ENCODE measurements around the gene LDLRAD2.
A peak's percentile ranks its signal among the peaks of the same experiment; 100 is the strongest.
"Not testable (repeated sequence)": the region's sequence is repeated elsewhere in the genome, so short reads cannot be mapped to it uniquely, and the experiment has no call there.

Gene LDLRAD2, protein sequence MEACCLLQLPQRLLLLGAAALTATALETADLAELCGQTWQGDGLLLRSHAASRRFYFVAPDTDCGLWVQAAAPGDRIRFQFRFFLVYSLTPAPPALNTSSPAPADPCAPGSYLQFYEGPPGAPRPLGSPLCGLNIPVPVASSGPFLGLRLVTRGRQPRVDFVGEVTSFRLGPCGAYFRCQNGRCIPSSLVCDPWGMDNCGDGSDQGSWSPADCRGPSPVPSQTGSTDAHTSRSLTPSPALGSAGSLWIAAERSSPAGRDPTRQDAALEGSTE

DNA sequence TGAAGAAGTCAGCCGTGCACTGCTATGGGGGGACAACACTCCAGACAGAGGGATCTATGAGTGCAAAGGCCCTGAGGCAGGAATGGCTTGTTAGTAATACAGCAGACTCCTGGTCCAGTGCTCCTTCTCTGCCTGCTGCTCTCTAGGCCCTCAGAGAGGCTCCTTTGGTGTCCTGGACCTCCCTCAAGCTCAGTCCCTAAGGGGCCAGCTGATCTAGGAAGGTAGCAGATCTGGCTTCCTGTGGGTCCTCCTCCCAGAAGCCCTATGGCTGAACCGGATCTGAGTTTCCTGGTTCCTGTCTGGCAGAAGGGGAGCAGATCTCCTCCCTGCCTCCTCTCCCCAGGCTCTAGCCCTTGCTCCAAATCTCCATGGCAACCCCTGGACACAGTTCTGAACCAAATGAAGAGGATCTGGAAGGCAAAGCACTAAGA lies at the start of gene LDLRAD2:
Gene LDLRAD2, plus strand, starts transcription at position 391 of the 431 bp plus-strand sequence. CDS start 187 bp downstream, outside the sequence.
- DNase-seq, result no peak

DNA sequence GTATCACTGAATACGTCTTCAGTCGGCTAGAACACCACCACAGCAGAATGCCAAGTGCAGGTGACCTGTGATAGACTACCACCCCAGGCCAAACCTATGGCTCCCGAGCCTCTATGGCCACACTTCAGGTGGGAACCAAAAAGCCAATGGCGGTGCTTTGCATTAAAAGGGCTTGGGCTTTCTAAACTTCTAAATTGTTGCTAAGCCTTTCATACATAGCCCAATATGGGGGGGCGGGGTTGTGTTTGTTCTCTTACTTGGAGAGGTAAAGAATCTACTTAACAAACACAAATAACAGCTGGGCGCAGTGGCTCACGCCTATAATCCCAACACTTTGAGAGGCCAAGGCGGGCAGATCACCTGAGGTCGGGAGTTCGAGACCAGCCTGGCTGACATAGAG lies 48.8 kb upstream of the LDLRAD2 start:
- no peak for DNase-seq

DNA sequence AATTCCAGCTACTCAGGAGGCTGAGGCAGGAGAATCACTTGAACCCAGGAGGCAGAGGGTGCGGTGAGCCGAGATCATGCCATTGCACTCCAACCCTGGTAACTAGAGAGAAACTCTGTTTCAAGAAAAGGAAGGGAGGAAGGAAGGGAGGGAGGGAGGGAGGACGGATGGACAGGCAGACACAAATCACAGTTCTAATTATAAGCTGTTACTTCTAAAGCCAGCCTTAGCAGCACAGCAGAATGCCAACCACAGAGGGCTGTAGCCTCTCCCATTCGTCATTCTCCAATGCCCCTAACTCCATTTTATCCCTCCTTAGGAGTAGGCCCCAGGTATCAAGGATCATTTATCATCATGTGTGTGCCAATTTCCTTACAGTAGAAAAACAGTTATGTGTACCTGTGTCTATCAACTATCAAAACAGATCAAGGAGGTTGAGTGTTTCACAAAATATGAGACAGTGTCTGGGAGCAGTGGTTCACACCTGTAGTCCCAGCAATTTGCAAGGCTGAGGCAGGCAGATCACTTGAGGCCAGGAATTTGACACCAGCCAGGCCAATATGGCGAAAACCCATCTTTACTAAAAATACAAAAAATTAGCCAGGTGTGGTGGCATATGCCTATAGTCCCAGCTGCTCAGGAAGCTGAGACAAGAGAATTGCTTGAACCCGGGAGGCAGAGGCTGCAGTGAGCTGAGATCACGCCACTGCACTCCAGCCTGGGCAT lies 48.2 kb upstream of the LDLRAD2 start:
- DNase-seq, result no peak

DNA sequence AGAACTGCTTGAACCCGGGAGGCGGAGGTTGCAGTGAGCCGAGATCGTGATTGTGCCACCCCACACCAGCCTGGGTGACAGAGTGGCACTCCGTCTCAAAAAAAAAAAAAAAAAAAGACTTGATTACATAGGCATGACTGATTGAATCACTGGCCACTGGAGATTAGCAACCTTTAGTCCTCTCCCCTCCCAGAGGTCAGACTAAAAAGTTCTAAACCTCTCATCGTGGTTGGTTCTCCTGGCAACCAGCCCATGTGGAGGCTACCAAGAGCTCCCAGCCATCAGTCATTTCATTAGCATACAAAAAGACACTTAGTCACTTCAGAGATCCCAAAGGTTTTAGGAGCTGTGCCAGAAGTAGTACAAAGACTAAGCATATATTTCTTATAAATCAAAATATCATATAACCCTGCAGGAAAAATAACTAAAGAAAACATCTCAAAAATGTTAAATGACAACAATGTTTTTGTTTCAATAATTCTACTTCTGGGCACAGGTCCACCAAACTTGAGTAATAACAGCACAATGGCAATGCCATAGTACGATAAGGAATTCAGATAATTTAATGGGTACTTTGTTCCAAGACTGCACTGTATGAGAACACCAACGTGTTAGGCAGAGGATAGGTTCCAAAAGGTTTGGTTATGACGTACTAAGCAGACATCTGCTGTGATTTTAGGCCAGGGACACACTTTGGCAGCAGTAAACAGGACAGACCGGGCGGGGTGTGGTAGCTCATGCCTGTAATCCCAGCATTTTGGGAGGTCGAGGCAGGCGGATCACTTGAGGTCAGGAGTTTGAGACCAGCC lies 47.2 kb upstream of the LDLRAD2 start:
- no peak for DNase-seq

DNA sequence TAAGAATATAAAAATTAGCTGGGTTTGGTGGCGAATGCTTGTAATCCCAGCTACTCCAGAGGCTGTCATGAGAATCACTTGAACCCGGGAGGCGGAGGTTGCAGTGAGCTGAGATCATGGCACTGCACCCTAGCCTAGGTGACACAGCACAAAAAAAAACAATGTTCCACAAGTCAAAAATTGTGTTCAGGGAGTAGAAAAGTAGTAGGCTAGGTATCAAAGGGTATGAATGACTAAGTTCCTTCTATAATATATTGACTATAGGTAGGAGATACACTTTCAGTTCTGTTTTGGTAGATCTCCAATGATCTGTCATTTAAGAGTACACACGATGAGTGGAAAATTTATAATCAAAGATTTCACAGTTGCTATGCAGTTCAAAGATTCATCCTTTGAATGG lies 45.9 kb upstream of the LDLRAD2 start:
- DNase-seq, result no peak

DNA sequence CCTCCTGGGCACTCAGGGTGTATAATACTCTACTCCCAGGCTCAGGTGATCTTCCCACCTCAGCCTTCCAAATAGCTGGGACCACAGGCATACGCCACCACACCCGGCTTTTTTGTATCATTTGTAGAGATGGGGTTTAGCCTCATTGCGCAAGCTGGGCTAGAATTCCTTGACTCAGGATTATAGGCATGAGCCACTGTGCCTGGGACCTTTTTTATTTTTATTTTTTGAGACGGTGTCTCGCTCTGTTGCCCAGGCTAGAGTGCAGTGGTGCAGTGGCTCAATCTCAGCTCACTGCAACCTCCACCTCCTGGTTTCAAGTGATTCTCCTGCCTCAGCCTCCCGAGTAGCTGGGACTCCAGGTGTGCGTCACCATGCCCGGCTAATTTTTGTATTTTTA lies 45.0 kb upstream of the LDLRAD2 start:
- not testable (repeated sequence) for DNase-seq

DNA sequence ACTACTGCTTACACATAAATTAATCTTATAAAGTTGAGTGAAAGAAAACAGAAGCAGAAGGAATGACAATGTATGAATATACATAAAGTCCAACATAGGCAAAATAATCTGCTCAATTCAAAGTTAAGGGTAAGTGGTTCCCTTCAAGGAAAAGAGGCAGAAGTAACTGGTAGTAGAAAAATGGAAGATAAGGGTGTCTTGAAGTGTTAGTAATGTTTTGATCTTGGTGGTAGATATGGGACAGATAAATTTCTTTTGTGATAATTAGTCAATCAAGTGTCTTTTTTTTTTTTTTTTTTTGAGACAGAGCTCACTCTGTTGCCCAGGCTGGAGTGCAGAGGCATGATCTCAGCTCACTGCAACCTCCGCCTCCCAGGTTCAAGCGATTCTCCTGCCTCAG lies 41.9 kb upstream of the LDLRAD2 start:
- no peak for DNase-seq

DNA sequence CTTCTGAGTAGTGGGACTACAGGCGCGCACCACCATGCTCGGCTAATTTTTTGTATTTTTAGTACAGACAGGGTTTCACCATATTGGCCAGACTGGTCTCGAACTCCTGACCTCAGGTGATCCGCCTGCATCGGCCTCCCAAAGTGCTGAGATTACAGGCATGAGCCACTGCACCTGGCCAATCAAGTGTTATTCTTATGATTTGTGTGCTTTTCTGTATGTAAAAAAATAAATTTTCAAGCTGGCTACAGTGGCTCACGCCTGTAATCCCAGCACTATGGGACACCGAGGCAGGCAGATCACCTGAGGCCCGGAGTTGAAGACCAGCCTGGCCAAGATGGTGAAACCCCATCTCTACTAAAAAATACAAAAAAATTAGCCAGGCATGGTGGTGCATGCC lies 41.5 kb upstream of the LDLRAD2 start:
- DNase-seq, result not testable (repeated sequence)

DNA sequence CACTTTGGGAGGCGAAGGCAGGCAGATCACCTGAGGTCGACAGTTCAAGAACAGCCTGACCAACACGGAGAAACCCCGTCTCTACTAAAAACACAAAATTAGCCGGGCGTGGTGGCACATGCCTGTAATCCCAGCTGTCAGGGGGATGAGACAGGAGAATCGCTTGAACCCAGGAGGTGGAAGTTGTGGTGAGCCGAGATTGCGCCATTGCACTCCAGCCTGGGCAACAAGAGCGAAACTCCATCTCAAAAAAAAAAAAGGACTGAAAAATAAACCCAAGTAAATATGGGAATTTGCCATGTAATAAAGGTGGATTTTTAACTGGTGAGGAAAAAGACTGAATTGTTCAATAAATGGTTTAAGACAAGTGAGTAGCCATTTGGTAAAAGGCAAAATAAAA lies 40.4 kb upstream of the LDLRAD2 start:
- DNase-seq, result not testable (repeated sequence)

DNA sequence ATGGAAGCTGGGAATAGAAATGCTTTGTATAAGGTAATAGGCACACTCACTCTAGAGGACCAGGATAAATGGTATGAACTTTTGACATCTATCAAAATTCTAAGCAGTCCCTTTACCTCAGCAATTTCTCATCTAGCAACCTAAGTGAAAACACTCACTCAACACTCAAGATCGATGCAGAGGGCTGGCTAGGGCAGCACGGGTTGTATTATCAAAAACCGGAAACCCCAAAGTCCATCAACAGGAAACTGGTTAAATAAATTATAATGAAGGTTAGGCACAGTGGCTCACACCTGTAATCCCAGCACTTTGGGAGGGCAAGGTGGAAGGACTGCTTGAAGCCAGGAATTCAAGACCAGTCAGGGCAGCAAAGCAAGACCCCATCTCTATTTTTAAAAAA lies 38.5 kb upstream of the LDLRAD2 start:
- DNase-seq, result no peak

DNA sequence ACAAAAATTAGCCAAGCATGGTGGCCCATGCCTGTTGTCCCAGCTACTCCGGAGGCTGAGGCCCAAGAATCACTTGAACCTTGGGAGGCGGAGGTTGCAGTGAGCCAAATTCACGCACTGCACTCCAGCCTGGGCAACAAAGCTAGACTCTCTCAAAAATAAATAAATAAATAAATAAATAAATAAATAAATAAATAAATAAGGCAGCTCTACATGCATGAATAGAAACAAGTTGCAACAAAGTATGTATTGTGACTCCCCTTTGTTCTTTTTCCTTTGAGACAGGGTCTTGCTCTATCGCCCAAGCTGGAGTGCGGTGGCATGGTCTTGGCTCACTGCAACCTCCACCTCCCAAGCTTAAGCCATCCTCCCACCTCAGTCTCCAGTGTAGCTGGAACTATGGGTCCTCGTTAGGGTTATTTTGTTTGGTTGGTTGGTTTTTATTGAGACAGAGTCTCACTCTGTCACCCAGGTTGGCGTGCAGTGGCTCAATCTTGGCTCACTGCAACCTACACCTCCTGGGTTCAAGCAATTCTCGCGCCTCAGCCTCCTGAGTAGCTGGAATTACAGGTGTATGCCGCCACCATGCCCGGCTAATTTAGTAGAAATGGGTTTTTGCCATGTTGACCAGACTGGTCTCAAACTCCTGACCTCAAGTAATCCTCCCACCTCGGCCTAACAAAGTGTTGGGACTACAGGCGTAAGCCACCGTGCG lies 37.1 kb upstream of the LDLRAD2 start:
- DNase-seq, result no peak

DNA sequence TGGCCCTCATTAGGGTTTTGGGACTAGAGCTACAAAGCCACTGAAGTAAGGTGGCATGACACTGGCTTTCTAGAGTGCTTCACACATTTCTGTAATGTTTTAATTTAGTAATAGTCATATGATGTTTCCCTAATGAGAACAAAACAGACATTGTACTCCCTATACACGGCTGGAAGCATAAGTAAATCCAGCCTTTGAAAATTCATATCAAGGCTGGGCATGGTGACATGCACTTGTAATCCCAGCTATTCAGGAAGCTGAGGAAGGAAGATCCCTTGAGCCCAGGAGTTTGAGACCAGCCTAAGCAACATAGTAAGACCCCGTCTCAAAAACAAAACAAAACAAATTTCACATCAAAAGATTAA lies 36.5 kb upstream of the LDLRAD2 start:
- no peak for DNase-seq

DNA sequence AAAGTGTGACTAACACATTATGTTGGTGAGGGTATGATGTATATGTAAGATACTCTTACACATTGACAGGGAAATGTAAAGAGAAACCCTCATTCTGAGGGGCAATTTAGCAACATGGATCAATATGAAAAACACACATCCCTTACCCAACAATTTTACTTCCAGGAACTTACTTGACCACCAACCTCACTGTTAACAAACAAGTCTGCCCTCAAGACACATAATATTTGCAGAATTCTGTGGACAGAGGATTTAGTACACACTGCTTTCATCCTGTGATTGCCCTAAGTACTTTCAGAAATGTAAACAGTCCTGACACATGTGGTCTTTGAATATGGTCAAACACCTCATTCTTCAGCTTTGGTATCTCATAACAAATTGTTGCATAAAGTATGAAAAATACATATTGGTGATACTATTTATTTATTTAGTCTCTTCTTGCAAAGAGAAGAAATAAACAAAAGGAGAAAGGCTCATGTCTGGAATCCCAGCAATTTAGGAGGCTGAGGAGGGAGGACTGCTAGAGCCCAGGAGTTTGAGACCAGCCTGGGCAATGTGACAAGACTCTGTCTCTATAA lies 36.0 kb upstream of the LDLRAD2 start:
- DNase-seq, result no peak

DNA sequence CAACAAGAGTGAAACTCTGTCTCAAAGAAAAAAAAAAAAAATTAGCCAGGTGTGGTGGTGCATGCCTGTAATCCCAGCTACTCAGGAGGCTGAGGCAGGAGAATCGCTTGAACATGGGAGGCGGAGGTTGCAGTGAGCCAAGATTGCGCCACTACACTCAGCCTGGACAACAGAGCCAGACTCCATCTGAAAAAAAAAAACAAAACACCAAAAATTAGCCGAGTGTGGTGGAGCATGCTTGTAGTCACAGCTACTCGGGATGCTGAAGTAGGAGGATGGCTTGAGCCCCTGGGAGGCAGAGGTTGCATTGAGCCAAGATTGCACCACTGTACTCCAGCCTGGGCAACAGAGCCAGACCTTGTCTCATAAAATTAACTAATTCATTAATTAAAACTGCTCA lies 35.1 kb upstream of the LDLRAD2 start:
- DNase-seq, result not testable (repeated sequence)

DNA sequence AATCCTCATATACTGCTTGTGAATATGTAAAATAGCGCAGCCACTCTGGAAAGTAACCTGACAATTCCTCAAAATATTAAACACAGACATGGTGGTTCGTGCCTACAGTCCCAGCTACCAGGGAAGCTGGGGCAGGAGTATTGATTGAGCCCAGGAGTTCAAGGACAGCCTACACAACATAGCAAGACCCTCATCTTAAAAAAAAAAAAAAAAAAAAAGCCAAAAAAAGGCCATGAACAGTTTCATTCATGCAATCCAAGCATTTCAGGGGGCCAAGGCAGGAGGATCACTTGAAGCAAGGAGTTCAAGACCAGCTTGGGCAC lies 33.7 kb upstream of the LDLRAD2 start:
- no peak for DNase-seq

DNA sequence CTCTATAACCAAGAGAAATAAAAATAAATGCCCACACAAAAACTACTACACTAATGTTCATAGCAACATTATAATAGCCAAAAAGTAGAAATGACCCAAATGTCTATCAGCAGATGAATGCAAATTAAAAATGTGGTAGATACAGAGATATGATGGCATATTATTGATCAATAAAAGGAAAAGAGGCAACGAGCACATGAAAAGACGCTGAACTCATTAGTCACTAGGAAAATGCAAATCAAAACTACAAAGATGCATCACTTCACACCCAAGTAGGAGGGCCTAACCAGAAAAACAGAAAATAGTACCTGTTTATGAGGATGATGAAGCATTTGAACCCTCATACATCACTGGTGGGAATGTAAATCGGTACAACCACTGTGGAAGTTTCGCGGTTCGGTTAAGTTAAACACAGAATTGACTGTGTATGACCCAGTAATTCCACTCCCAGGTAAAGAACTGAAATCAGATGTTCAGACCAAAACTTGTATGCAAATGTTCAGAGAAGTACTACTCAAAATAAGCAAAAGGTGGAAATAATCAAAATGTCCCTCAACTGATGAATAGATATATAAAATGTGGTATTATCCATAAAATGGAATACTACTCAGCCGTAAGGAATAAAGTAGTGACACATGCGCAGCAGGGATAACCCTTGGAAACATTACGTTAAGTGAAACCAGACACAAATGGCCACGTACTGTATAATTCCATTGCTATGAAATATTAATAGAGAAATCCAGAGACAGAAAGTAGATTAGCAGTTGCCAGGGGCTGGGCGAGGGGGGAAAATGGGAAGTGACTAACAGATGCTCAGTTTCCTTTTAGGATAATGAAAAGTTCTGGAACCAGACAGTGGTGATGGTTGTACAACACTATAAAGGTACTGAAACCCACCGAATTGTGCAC lies 32.2 kb upstream of the LDLRAD2 start:
- no peak for DNase-seq

DNA sequence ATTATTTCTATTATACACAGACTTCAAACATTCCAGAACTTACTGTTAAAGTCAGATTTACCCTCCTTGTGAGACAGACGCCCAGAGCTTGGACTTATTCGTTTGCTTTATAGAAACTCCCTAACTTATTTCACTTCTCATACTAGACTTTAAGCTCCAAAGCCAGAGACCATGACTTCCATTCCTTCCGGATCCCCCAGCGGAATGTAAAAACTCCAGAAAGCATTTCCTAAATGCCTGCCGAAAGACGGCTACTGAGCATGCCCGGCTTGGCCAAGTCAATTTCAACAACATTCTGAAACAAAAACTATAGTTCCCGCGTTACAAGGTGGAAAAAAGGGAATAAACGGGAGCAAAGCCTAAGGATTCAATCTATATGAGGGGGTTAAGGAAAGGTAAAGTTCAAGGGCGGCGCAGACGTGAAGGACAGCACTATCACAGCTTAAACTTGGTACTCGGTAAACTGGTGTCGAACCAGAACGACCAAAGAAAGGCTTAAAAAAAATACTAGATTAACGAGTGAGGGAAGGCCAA lies 30.2 kb upstream of the LDLRAD2 start:
- DNase-seq, result no peak

DNA sequence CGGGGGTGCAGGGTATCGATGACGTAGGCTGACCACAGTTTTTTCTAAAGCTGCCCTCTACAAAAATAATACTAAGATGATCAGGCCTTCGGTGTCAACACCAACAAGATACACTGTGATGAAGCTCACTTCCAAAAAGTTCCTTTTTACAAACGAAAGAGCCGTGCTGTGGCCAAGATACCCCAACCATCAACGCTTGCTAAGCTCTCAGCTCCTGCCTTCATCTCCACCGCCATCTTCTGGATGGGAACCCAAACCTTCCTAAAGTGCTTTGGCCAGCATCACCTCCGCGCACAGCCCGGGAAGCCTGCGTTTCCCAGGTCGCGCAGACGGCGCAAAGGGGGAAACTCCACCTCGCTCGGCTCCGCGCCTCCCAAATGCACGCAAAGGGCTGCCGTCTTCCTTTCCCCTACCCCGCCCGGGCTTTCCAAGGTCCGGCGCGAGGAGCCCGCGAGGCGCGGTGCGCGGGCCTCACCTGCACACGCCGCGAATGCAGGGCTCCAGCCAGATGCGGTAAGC lies 29.7 kb upstream of the LDLRAD2 start:
- DNase-seq, result no peak

DNA sequence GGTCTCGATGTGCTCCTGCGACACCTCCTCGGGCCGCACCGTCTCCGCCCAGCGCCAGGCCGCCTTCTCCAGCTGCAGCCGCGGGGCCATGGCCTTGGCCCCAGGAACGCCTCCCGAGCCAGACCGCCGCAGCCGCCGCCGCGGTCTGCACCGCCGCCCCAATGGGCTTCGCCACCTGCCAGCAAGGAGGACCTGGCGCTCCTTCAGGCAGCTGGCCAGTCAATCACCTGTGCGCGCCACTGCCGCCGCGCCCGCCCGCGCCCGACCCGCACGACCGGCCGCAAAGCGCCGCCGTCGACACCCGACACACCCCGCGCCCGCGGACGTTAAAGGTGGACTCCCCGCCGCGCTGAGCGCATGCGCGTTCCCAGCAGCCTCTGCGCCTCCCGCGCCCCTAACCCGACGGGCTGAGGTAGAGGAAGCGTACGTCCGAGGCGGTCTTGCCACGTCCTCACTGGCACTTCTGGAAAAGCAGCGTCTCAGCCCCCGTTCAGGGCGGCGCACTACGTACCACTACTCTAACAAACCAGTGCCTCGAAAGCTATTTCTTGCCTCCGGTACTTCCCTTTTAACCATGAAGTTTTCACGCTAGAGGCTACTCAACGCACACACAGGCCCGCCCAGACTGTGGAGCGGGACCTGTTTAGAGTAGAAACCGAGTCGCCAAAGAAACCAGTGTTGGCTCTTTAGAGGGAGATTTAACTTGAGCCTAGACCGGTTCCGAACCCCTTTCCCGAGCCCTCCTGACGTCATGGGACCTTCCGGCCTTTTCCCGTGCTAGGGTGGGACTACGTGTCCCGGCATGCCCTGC lies 29.0 kb upstream of the LDLRAD2 start, which contains the start of gene USP48:
Gene USP48, minus strand, starts transcription at position 282 of the 811 bp plus-strand sequence. Its CDS starts 192 bp downstream, at position 90.
- peak; percentile 79 for DNase-seq
